ENCODE measurements around the gene CASP9.
A peak's percentile ranks its signal among the peaks of the same experiment; 100 is the strongest.
"Not testable (repeated sequence)": the region's sequence is repeated elsewhere in the genome, so short reads cannot be mapped to it uniquely, and the experiment has no call there.

Gene CASP9

DNA sequence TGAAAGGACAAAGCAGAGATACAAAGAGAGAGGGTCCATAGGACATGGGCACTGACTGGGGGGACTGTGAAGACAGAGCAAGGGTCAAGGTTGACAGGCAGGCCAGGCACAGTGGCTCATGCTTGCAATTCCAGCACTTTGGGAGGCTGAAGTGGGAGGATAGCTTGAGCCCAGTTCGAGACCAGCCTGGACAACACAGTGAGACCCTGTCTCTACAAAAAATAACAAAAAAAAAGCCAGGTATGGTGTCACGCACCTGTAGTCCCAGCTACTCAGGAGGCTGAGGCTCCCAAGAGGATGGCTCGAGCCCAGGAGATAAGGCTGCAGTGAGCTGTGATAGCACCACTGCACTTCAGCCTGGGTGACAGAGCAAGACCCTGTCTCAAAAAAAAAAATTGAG, 4.4 kb downstream of the CASP9 start:
- Histone ChIP-seq H3K27ac (ENCODE audit: extremely low read depth, low read depth, low read length) (no peak overlapping the region), H3K4me3 (ENCODE audit: low read depth, low read length) (no peak overlapping the region), H3K4me1 (ENCODE audit: control insufficient read depth, insufficient read depth, low read length) (no peaks in the 10 kb centered on the region; the same call in 1 of the 2 replicates), H3K36me3 (ENCODE audit: control insufficient read depth in 2 of 2, insufficient read depth in 1 of 2, low read length in 2 of 2) (peaks cover 0 to 28% of the 10 kb centered on the region in 2 experiments; a peak in 1 of 3 replicates), H3K9me3 (ENCODE audit: control insufficient read depth, insufficient read depth, low read depth, low read length) (no peaks in the 10 kb centered on the region)
- peak; percentile 55 for TF ChIP-seq ZNF121 (tag by site-specific recombination; IDR thresholded peaks at IDR 0.05)
- TF ChIP-seq ZNF473 (tag by site-specific recombination; IDR thresholded peaks at IDR 0.05), result no peak
- TF ChIP-seq ZNF292 (tag by site-specific recombination; IDR thresholded peaks at IDR 0.05; ENCODE audit: borderline replicate concordance, low read depth), result no peak
- no peak for TF ChIP-seq ZNF776 (tag by site-specific recombination; IDR thresholded peaks at IDR 0.05; ENCODE audit: borderline replicate concordance)
- ChIA-PET POLR2A (no interaction called here), CTCF (no interaction called here)

DNA sequence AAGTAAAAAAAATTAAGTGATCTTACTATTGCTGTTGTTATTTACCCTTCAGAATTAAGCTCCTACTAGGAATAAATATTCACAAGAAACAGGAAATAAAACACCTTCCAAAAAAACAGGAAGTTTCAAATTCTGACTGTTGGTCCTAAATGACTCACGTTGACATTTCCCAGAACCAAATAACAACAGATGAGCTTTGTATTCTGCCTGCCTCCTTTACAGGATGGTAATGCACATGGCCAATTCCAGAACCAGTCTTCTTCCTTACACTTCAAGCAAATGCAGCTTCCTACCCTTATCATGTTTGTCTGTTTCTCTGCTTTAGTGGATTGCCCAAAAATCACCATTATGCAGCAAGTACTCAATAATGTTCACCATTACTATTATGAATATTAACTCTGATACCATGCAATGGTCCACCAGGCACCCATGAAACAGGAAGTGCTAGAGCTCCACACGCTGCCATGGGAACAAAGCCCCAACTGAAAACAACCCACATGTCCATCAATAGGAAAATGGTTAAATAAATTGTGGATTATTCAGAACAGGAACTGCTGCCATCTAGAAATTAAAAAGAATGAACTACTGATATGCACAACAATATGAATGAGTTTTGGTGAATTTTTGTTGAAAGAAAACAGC, 8.9 kb downstream of the CASP9 start:
- no peak overlapping the region for H3K4me3 ChIP-seq (ENCODE audit: low read depth, low read length)
- no peaks in the 10 kb centered on the region for H3K4me1 ChIP-seq (ENCODE audit: control insufficient read depth, insufficient read depth, low read length)
- no peaks in the 10 kb centered on the region for H3K9me3 ChIP-seq (ENCODE audit: control insufficient read depth, insufficient read depth, low read depth, low read length)
- H3K36me3 ChIP-seq (ENCODE audit: control insufficient read depth in 2 of 2, insufficient read depth in 1 of 2, low read length in 2 of 2), result peaks cover 0 to 57% of the 10 kb centered on the region in 2 experiments; a peak in 1 of 3 replicates
- TF ChIP-seq TSHZ1 (tag by site-specific recombination; IDR thresholded peaks at IDR 0.05; ENCODE audit: borderline replicate concordance), result no peak
- TF ChIP-seq ELK4 (IDR thresholded peaks at IDR 0.05; ENCODE audit: borderline replicate concordance, low read depth, low read length), result no peak
- TF ChIP-seq SALL2 (tag by site-specific recombination; IDR thresholded peaks at IDR 0.05; ENCODE audit: borderline replicate concordance), result no peak
- no peak for TF ChIP-seq ZNF830 (tag by site-specific recombination; IDR thresholded peaks at IDR 0.05; ENCODE audit: low read depth)
- no peak for TF ChIP-seq ZNF175 (tag by site-specific recombination; IDR thresholded peaks at IDR 0.05)
- no peak for TF ChIP-seq ZNF37A (tag by site-specific recombination; IDR thresholded peaks at IDR 0.05)
- TF ChIP-seq OSR2 (tag by site-specific recombination; IDR thresholded peaks at IDR 0.05), result no peak
- no peak for TF ChIP-seq ZNF184 (tag by site-specific recombination; IDR thresholded peaks at IDR 0.05)
- no peak for TF ChIP-seq PRDM1 (tag by site-specific recombination; IDR thresholded peaks at IDR 0.05)
- no peak for TF ChIP-seq ZNF785 (tag by site-specific recombination; IDR thresholded peaks at IDR 0.05)
- TF ChIP-seq ZNF660 (tag by site-specific recombination; IDR thresholded peaks at IDR 0.05), result no peak
- TF ChIP-seq ZNF426 (tag by site-specific recombination; IDR thresholded peaks at IDR 0.05), result no peak
- TF ChIP-seq ZBTB49 (tag by site-specific recombination; IDR thresholded peaks at IDR 0.05; ENCODE audit: low read depth), result no peak
- no peak for TF ChIP-seq GLI2 (tag by site-specific recombination; IDR thresholded peaks at IDR 0.05; ENCODE audit: borderline replicate concordance, low read depth)
- TF ChIP-seq ZNF654 (tag by site-specific recombination; IDR thresholded peaks at IDR 0.05; ENCODE audit: low read depth), result no peak
- ChIA-PET POLR2A (interaction anchor here (0.6 kb wide), 1 partner anchor 68 kb away, joined by 3 read pairs; no protein-coding TSS in a partner anchor), CTCF (interaction anchor here (0.6 to 3.6 kb wide), 4 partner anchors 9 to 115 kb away, joined by 3 to 13 read pairs (median 3); partner anchors contain the start of gene DNAJC16)
- H3K27ac ChIP-seq (ENCODE audit: extremely low read depth, low read depth, low read length), result no peak overlapping the region

DNA sequence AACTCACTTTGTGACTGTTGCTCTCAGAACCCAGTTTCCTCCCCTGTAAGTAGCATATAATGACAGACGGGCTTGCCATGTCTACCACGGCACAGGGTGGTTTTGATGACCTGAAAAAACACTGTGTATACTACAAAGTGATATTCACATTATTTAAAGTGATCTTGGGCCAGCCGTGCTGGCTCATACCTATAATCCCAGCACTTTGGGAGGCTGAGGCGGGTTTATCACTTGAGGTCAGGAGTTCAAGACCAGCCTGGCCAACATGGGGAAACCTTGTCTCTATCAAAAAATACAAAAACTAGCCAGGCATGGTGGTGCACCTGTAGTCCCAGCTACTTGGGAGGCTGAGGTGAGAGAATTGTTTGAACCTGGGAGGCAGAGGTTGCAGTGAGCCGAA, 9.5 kb downstream of the CASP9 start:
- H3K9me3 ChIP-seq (ENCODE audit: control insufficient read depth, insufficient read depth, low read depth, low read length); H3K4me1 ChIP-seq (ENCODE audit: control insufficient read depth, insufficient read depth, low read length); POLR2A ChIA-PET; H3K27ac ChIP-seq (ENCODE audit: extremely low read depth, low read depth, low read length); H3K4me3 ChIP-seq (ENCODE audit: low read depth, low read length): not testable (repeated sequence)
- H3K36me3 ChIP-seq (ENCODE audit: control insufficient read depth in 2 of 2, insufficient read depth in 1 of 2, low read length in 2 of 2), result peaks cover 0 to 57% of the 10 kb centered on the region in 2 experiments; a peak in 1 of 3 replicates
- CTCF ChIA-PET, result interaction anchor here (0.6 to 3.6 kb wide), 3 partner anchors 12 to 115 kb away, joined by 3 to 13 read pairs (median 3); partner anchors contain the start of gene DNAJC16
